ENCODE data around the gene MAGEB5. TPM values are rescaled to one million over a fixed set of nuclear protein-coding genes. Genes with fewer than 3 reads are reported as not detected.

The MAGEB5 gene
- total and polyA plus RNA-seq, 10 of the 15 experiments (the other 5 are each of a cell fraction or from before 2014, with no cell fraction given), result not detected

DNA sequence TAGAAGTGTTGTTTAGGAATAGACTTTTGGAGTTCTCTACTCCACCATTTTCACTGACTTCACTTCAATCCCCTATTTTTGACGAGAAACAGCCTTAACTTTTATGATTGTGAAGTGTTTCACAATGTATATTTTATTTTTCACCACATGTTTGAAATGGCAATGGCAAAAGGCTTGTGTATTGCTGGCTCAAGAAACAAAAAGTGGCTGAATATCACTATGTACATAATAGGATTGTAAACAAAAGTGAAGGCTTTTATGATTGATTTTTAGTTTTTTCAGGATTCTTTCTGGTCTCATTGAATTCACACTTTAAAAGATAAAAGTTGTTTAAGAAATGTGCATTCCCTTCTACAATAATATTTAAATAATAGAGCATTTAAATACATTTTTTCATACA is 18.2 kb downstream of the MAGEB5 start:
- H2AFZ ChIP-seq (ENCODE audit: control insufficient read depth, low read depth, low read length), result no peak overlapping the region
- H3K36me3 ChIP-seq (ENCODE audit: control insufficient read depth in 2 of 2, insufficient read depth in 2 of 2, low read length in 1 of 2), result no peaks in the 10 kb centered on the region
- no peaks in the 10 kb centered on the region for H4K20me1 ChIP-seq (ENCODE audit: control insufficient read depth, insufficient read depth)
- POLR2A ChIA-PET, result no interaction called here
- H3K9ac ChIP-seq (ENCODE audit: control insufficient read depth, insufficient read depth, low read length), result no peak overlapping the region
- no peaks in the 10 kb centered on the region for H3K79me2 ChIP-seq (ENCODE audit: control insufficient read depth, insufficient read depth, low read length)
- TF ChIP-seq HDGF (IDR thresholded peaks at IDR 0.05), result no peak
- TF ChIP-seq CHD1 (IDR thresholded peaks at IDR 0.05; ENCODE audit: low read depth, low read length), result no peak
- no peak for TF ChIP-seq PML (IDR thresholded peaks at IDR 0.05; ENCODE audit: low read length)
- TF ChIP-seq SIN3A (IDR thresholded peaks at IDR 0.05; ENCODE audit: low read depth, low read length), result no peak
- TF ChIP-seq, protein P1, sequence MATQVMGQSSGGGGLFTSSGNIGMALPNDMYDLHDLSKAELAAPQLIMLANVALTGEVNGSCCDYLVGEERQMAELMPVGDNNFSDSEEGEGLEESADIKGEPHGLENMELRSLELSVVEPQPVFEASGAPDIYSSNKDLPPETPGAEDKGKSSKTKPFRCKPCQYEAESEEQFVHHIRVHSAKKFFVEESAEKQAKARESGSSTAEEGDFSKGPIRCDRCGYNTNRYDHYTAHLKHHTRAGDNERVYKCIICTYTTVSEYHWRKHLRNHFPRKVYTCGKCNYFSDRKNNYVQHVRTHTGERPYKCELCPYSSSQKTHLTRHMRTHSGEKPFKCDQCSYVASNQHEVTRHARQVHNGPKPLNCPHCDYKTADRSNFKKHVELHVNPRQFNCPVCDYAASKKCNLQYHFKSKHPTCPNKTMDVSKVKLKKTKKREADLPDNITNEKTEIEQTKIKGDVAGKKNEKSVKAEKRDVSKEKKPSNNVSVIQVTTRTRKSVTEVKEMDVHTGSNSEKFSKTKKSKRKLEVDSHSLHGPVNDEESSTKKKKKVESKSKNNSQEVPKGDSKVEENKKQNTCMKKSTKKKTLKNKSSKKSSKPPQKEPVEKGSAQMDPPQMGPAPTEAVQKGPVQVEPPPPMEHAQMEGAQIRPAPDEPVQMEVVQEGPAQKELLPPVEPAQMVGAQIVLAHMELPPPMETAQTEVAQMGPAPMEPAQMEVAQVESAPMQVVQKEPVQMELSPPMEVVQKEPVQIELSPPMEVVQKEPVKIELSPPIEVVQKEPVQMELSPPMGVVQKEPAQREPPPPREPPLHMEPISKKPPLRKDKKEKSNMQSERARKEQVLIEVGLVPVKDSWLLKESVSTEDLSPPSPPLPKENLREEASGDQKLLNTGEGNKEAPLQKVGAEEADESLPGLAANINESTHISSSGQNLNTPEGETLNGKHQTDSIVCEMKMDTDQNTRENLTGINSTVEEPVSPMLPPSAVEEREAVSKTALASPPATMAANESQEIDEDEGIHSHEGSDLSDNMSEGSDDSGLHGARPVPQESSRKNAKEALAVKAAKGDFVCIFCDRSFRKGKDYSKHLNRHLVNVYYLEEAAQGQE (IDR thresholded peaks at IDR 0.05; ENCODE audit: low read depth, low read length), result no peak
- no peak for TF ChIP-seq NFYA (IDR thresholded peaks at IDR 0.05; ENCODE audit: borderline replicate concordance, low read depth, low read length)
- TF ChIP-seq, protein P2, sequence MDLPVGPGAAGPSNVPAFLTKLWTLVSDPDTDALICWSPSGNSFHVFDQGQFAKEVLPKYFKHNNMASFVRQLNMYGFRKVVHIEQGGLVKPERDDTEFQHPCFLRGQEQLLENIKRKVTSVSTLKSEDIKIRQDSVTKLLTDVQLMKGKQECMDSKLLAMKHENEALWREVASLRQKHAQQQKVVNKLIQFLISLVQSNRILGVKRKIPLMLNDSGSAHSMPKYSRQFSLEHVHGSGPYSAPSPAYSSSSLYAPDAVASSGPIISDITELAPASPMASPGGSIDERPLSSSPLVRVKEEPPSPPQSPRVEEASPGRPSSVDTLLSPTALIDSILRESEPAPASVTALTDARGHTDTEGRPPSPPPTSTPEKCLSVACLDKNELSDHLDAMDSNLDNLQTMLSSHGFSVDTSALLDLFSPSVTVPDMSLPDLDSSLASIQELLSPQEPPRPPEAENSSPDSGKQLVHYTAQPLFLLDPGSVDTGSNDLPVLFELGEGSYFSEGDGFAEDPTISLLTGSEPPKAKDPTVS (IDR thresholded peaks at IDR 0.05; ENCODE audit: low read depth, low read length), result no peak
- TF ChIP-seq, protein P3, sequence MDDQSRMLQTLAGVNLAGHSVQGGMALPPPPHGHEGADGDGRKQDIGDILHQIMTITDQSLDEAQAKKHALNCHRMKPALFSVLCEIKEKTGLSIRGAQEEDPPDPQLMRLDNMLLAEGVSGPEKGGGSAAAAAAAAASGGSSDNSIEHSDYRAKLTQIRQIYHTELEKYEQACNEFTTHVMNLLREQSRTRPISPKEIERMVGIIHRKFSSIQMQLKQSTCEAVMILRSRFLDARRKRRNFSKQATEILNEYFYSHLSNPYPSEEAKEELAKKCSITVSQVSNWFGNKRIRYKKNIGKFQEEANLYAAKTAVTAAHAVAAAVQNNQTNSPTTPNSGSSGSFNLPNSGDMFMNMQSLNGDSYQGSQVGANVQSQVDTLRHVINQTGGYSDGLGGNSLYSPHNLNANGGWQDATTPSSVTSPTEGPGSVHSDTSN (IDR thresholded peaks at IDR 0.05; ENCODE audit: insufficient replicate concordance, low read depth, low read length), result no peak
- TF ChIP-seq MEF2B (IDR thresholded peaks at IDR 0.05; ENCODE audit: partially characterized antibody, poor library complexity, severe bottlenecking), result no peak
- ATAC-seq, result no peak
- no peak overlapping the region for H3K4me3 ChIP-seq
- no peaks in the 10 kb centered on the region for H3K27me3 ChIP-seq (replicated peaks in 1 of 2; ENCODE audit: control insufficient read depth in 2 of 2, insufficient read depth in 2 of 2, low read length in 1 of 2)
- H3K9me3 ChIP-seq (replicated peaks; ENCODE audit: control insufficient read depth, insufficient read depth, low read length), result no peaks in the 10 kb centered on the region
- RAD21 ChIA-PET (ENCODE audit: unreplicated experiment), result no interaction called here
- 0% methylated on average over 1 of the region's 1 CpG for WGBS (ENCODE audit: insufficient coverage, insufficient replicate concordance, low lambda C conversion rate, missing lambda C conversion rate)
- no peak overlapping the region for H3K4me2 ChIP-seq (ENCODE audit: control insufficient read depth, insufficient read depth)
- CTCF ChIA-PET, result no interaction called here
- no peak overlapping the region for H3K27ac ChIP-seq (ENCODE audit: control insufficient read depth, insufficient read depth)
- DNase-seq (ENCODE audit: low read depth, low spot score), result no peak
- intact Hi-C loops (cut with micrococcal nuclease; ENCODE audit: unreplicated experiment), result no loop called here
- in situ Hi-C loops (cut with MboI), result no loop called here
- no peak for FAIRE-seq
- H3K4me1 ChIP-seq (ENCODE audit: control insufficient read depth, insufficient read depth, low read length), result no peaks in the 10 kb centered on the region
- SMC1A ChIA-PET (ENCODE audit: uncharacterized antibody, unreplicated experiment), result no interaction called here
- BruUV-seq (replicated peaks), result no TSS peak
